C4-2B (cell line): ENCODE data around the gene TRANK1.
A peak's percentile ranks its signal among the peaks of the same experiment; 100 is the strongest.

Experiments
- H3K27ac ChIP-seq: fragments of 450-650 bp; 2 replicates; pipeline ENCODE4 v1.5.1; 2017
- CTCF ChIP-seq: fragments of 450-650 bp; conservative IDR thresholded peaks from 2 replicates; pipeline ENCODE4 v1.5.1; 2017; ENCODE audit warnings: mild to moderate bottlenecking
- ZFX ChIP-seq: fragments of 450-650 bp; IDR thresholded peaks from 2 replicates; pipeline ENCODE4 v1.6.1; 2017

TRANK1 gene

DNA sequence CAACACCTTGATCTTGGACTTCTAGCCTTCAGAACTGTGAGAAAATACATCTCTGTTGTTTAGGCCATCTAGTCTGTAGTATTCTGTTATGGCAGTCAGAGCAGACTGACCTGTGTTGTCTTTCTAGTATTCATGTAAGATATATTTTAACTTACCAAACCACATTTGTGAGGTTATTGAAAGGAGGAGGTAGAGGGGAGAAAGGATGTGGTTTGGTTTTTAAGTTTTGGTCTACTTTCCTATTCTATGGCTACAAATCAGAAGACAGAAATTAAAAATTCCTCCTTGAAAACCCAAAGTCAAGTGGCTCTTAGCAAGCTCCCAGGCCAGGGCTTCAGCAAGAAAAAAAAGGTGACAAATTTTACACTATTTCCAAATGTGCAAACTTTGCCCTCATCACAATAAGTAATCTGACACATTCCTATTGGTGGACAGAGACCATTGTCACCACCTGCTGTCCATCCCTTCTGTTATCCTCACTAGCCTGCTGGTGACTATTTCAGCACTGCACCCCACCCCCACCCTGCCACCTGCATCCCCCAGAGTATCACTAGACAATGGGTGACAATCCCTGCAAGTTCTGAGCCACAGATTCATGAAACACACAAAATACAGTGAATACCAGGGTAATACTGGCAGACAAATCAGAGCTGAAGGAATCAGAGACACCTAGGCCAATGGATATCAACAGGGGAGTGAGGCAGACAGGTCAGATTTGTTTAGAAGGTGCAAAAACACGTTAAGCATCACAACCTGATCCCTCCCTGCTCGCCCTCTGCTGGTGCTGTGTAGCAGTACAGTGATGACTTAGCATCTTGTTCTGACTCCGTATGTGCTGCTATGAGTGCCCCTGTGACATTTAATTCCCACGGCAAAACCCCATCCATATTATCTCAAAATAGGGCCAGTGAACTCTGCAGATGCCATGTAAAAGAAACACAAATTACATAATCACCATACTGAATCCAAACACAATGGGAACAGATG lies 101.5 kb downstream of the TRANK1 start:
- H3K27ac ChIP-seq: no peak overlapping the region
- TF ChIP-seq CTCF (peak; percentile 75), ZFX (no peak)

GRCh38 chr3:36842275-36842674 lies 102.6 kb downstream of the TRANK1 start:
- TF ChIP-seq CTCF (no peak), ZFX (no peak)
- no peak overlapping the region for H3K27ac ChIP-seq

- no peak for TF ChIP-seq ZFX
- TF ChIP-seq CTCF: no peak
- H3K27ac ChIP-seq: no peak overlapping the region
Observed at GRCh38 chr3:36840453-36840921, 104.4 kb downstream of the TRANK1 start.

- no peak overlapping the region for H3K27ac ChIP-seq
- TF ChIP-seq CTCF (no peak), ZFX (no peak)
Observed at GRCh38 chr3:36837089-36837488, 107.8 kb downstream of the TRANK1 start.

GRCh38 chr3:36833160-36833814 lies 111.6 kb downstream of the TRANK1 start:
- no peak for TF ChIP-seq CTCF
- no peak overlapping the region for H3K27ac ChIP-seq

GRCh38 chr3:36832406-36832805 lies 112.4 kb downstream of the TRANK1 start:
- no peak overlapping the region for H3K27ac ChIP-seq
- TF ChIP-seq CTCF: no peak
- no peak for TF ChIP-seq ZFX

DNA sequence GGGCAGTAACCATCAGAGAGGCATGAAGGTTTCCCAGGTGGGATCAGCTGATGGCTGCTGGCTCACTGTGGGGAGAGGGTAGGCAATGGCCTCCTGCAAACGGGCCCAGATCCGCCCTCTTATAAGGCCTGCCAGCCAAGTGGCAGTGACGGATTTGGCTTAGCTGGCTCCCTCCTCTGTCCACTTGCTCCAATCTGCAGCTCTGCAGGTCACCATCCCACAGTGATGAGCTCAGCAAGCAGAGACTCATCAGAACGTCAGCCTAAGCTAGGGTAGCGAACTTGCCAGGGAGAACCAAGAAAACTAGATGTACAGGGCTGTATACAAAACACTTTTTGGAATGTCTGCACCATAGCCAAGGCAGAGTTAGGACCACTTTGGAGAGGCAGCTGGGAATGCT lies 117.7 kb downstream of the TRANK1 start:
- TF ChIP-seq ZFX (no peak), CTCF (no peak)
- H3K27ac ChIP-seq: no peak overlapping the region
